ENCODE measurements around the gene MLX.
"Not testable (repeated sequence)": the region's sequence is repeated elsewhere in the genome, so short reads cannot be mapped to it uniquely, and the experiment has no call there.

DNA sequence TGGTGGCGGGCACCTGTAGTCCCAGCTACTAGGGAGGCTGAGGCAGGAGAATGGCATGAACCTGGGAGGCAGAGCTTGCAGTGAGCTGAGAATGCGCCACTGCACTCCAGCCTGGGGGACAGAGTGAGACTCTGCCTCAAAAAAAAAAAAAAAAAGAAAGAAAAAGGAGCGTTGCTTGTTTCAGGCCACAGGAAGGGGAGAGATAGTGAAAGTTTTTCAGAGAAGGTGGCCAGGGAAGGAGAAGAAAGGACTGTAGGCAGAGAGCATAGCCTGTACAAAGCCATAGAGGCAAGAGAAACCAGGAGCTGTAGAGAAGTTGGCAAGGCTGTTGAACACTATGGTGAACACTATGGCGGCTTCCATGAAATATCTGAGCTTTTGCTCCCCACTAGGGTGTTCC, 26.3 kb upstream of the MLX start:
- not testable (repeated sequence) for TF ChIP-seq CTCF (IDR thresholded peaks at IDR 0.05; ENCODE audit: low read depth, low read length, poor library complexity, severe bottlenecking); EZH2phosphoT487 (IDR thresholded peaks at IDR 0.05; ENCODE audit: borderline replicate concordance, low read length)

Measured in DOHH2 (cell line).